ENCODE measurements around the gene MRPS34. TPM values are rescaled to one million over a fixed set of nuclear protein-coding genes. Genes with fewer than 3 reads are reported as not detected.

MRPS34 gene
- total RNA-seq, 6 experiments from 2014 or later, result 122 to 161 (median 132) TPM

DNA sequence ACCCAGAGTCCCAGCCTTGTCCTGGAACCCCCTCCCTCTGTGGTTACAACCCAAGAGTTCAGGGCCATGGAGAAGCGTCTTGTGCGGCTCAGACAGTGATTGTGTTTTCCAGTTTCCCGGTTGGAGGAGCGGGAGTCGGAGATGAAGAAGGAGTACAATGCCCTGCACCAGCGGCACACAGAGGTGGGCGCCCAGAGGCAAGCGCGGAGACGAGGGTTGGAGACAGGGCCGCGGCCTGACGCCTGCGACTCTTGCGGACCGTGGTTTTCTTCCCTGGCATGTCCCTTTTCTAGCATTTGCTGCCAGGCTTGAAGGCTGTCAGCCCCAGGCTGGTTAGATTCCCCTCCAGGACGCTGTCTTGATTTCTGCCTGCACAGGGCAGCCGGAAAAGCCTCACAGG, 43.9 kb downstream of the MRPS34 start:
- no peak overlapping the region for H3K27ac Mint-ChIP-seq
- H3K4me1 Mint-ChIP-seq (ENCODE audit: low read depth), result no peaks in the 10 kb centered on the region
- H3K9me3 Mint-ChIP-seq, result no peaks in the 10 kb centered on the region
- H3K27me3 Mint-ChIP-seq (ENCODE audit: insufficient read depth), result no peaks in the 10 kb centered on the region
- H3K36me3 Mint-ChIP-seq (ENCODE audit: low read depth), result peaks cover 15% of the 10 kb centered on the region
- TF ChIP-seq, protein P1, sequence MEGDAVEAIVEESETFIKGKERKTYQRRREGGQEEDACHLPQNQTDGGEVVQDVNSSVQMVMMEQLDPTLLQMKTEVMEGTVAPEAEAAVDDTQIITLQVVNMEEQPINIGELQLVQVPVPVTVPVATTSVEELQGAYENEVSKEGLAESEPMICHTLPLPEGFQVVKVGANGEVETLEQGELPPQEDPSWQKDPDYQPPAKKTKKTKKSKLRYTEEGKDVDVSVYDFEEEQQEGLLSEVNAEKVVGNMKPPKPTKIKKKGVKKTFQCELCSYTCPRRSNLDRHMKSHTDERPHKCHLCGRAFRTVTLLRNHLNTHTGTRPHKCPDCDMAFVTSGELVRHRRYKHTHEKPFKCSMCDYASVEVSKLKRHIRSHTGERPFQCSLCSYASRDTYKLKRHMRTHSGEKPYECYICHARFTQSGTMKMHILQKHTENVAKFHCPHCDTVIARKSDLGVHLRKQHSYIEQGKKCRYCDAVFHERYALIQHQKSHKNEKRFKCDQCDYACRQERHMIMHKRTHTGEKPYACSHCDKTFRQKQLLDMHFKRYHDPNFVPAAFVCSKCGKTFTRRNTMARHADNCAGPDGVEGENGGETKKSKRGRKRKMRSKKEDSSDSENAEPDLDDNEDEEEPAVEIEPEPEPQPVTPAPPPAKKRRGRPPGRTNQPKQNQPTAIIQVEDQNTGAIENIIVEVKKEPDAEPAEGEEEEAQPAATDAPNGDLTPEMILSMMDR (IDR thresholded peaks at IDR 0.05), result no peak
- no peak for DNase-seq
- H3K4me3 Mint-ChIP-seq, result no peak overlapping the region

DNA sequence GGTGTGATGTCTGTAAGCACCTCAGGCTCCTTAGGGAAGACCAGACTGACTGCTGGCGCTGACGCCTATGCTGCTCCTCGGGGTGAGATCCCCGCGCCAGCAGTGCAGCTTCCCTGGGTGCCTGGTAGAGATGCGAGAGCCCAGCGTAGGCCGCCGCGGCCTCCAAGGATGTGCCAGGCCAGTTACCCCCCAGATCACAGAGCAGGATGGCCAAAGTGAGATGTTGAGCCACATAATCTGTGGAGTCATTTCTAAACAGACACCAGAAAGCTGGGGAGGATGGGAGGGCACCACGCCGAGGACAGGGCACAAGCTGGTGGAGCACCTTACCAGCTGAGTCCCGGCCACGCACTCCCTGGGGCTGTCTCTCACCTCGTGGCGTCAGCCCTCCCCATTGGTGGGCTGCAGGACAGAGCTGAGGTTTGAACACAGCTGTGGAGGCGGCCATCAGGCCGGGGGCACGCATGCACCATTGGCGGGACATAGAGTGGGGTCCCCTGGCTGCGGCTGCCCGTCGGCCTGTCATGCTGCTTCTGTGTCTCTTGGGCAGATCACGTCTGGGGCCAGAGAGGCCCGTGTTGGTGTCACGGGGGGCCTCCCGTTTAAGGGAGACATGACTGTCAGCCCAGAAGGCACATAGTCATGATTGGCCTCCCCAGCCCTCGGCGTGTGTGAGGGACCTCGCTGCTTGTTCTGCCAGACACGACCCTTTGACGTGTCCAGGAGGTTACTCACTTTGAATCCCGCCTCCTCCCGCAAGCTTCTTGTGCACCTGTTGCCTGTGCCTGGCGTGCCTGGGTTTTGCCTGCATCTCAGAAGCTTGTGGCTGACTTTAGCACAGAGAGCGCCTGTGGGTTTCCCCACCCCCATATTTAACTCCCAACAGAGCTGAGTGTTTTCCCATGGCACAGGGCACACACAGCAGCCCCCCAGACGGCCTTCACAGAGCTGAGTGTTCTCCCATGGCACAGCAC, 45.0 kb downstream of the MRPS34 start:
- Mint-ChIP-seq H3K4me1 (ENCODE audit: low read depth) (peaks cover 8% of the 10 kb centered on the region), H3K27me3 (ENCODE audit: insufficient read depth) (no peaks in the 10 kb centered on the region), H3K36me3 (ENCODE audit: low read depth) (peaks cover 15% of the 10 kb centered on the region), H3K9me3 (no peaks in the 10 kb centered on the region), H3K27ac (no peak overlapping the region), H3K4me3 (no peak overlapping the region)
- TF ChIP-seq, protein P1 (IDR thresholded peaks at IDR 0.05), result no peak
- no peak for DNase-seq

DNA sequence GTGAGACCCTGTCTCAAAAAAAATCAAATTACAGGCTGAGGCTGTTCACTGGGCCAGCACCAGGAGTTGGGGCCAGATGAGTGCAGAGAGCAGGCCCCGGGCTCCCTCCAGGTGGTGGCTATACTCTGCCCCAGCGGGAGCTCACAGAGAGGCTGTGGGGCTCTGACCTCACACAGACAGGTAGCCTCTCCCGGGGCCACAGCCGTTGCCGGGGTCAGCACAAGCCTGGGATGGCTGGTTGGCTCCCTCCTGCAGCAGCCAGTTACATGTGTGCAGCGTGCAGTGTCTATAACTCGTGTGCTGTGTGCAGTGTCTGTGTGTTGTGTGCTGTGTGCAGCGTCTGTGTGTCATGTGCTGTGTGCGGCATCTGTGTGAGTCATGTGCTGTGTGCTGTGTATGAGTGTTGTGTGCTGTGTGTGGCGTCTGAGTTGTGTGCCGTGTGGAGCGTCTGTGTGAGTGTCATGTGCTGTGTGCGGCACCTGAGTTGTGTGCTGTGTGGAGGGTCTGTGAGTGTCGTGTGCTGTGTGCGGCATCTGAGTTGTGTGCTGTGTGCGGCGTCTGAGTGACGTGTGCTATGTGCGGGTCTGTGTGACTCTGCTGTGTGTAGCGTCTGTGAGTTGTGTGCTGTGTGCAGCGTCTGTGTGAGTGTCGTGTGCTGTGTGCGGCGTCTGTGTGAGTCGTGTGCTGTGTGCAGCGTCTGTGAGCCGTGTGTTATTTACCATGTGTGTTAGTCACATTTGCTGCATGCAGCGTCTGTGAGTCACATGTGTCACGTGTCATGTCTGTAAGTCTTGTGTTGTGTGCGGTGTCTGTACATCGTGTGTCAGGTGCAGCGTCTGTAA, 46.1 kb downstream of the MRPS34 start:
- TF ChIP-seq, protein P1 (IDR thresholded peaks at IDR 0.05), result no peak
- H3K27me3 Mint-ChIP-seq (ENCODE audit: insufficient read depth), result peaks cover 4% of the 10 kb centered on the region; the same call in 1 of the 2 replicates
- H3K4me3 Mint-ChIP-seq, result no peak overlapping the region
- H3K9me3 Mint-ChIP-seq, result no peaks in the 10 kb centered on the region
- peaks cover 15% of the 10 kb centered on the region for H3K4me1 Mint-ChIP-seq (ENCODE audit: low read depth)
- peaks cover 17% of the 10 kb centered on the region for H3K36me3 Mint-ChIP-seq (ENCODE audit: low read depth)
- DNase-seq, result no peak
- H3K27ac Mint-ChIP-seq, result no peak overlapping the region; the same call in 1 of the 2 replicates

DNA sequence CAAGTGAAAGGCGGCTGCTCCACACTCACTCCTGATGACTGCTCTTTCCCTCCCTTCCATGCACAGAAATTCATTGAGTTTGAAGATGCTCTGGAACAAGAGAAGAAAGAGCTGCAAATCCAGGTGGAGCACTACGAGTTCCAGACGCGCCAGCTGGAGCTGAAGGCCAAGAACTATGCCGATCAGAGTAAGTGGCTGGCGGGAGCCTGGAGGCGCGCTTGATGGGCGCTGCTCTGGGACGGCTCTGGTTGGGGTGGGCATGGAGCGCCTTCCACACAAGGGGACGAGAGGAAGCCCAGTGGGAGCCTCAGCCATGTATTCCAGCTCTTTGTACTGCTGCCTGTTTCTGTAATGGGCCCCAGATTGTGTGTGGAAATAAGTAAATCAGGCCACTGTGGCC, 48.4 kb downstream of the MRPS34 start:
- Mint-ChIP-seq H3K4me1 (ENCODE audit: low read depth) (peaks cover 26% of the 10 kb centered on the region), H3K4me3 (no peak overlapping the region), H3K9me3 (no peaks in the 10 kb centered on the region), H3K27me3 (ENCODE audit: insufficient read depth) (peaks cover 4% of the 10 kb centered on the region; the same call in 1 of the 2 replicates), H3K36me3 (ENCODE audit: low read depth) (peaks cover 19% of the 10 kb centered on the region), H3K27ac (no peak overlapping the region)
- no peak for DNase-seq
- TF ChIP-seq, protein P1 (IDR thresholded peaks at IDR 0.05), result no peak

DNA sequence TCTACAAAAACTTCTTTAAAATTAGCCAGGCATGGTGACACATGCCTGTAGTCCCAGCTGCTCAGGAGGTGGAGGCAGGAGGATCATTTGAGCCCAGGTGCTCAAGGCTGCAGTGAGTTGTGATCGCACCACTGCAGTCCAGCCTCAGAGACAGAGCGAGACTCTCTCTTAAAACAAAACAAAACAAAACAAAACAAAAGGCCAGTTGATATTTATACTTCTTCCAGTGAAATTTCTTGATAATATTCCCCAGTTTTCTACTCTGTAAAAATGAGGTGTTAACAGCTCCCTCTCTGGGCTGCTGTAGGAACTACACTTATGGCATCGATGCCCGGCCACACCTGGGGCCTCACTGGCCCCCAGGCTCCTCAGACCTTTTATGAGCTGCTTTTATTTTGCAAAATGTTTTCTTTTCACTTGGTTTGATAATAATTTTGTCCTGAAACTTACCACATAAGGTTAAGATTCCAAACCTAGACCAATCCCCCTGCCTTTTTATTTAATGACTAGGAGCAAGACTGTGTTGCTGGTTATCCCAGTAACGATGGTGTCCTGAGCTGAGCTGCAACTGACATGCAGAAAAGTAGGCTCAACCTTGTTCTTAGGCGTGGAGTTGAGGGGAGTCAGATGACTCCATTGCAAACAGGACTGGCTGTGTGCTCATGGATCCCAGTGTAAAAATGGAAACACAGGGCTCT, 49.3 kb downstream of the MRPS34 start:
- Mint-ChIP-seq H3K9me3 (no peaks in the 10 kb centered on the region), H3K27ac (peak overlapping the region; percentile 42), H3K4me1 (ENCODE audit: low read depth) (peaks cover 31% of the 10 kb centered on the region), H3K27me3 (ENCODE audit: insufficient read depth) (peaks cover 4% of the 10 kb centered on the region; the same call in 1 of the 2 replicates), H3K4me3 (no peak overlapping the region), H3K36me3 (ENCODE audit: low read depth) (peaks cover 19% of the 10 kb centered on the region)
- DNase-seq, result no peak
- TF ChIP-seq, protein P1 (IDR thresholded peaks at IDR 0.05), result peak; percentile 89
